MCF 10A (cell line): ENCODE measurements around the gene MANEA. TPM values are rescaled to one million over a fixed set of nuclear protein-coding genes. Genes with fewer than 3 reads are reported as not detected.
A peak's percentile ranks its signal among the peaks of the same experiment; 100 is the strongest.

Experiments used
- BruUV-seq: library from RNA; stranded (reverse); fragments of 400-500 nt; replicated peaks from 2 replicates; lab custom pipeline; 2021; lab: Mats Ljungman, UMichigan
- CTCF ChIA-PET: fragments of 300-600 bp; sonication (Branson Sonifier 250); formaldehyde crosslinking; extraction: SDS; loops from one replicate; lab custom pipeline; 2021; ENCODE audit warnings: antibody characterized with exemption, inconsistent platforms; lab: Yijun Ruan, JAX
- POLR2A ChIA-PET: fragments of 300-600, 350-650 bp; sonication (Branson Sonifier 250); formaldehyde crosslinking; extraction: SDS; loops from one replicate; lab custom pipeline; 2020; ENCODE audit warnings: antibody characterized with exemption, inconsistent platforms; lab: Yijun Ruan, JAX
- DNase-seq: peaks from one replicate; pipeline ENCODE4 v3.0.0-alpha.2; 2018; ENCODE audit not compliant: unreplicated experiment
- H3K27ac Mint-ChIP-seq: one replicate; pipeline ENCODE4 v1.8.0; 2022; ENCODE audit warnings: mild to moderate bottlenecking, low read depth, mixed read lengths; ENCODE audit not compliant: unreplicated experiment
- H3K27me3 Mint-ChIP-seq: one replicate; pipeline ENCODE4 v1.8.0; 2022; ENCODE audit warnings: mixed read lengths; ENCODE audit not compliant: insufficient read depth, unreplicated experiment
- H3K36me3 Mint-ChIP-seq: one replicate; pipeline ENCODE4 v1.8.0; 2022; ENCODE audit warnings: mild to moderate bottlenecking, moderate library complexity, mixed read lengths; ENCODE audit not compliant: insufficient read depth, unreplicated experiment
- H3K4me1 Mint-ChIP-seq: one replicate; pipeline ENCODE4 v1.8.0; 2022; ENCODE audit warnings: mixed read lengths; ENCODE audit not compliant: insufficient read depth, unreplicated experiment
- H3K4me3 Mint-ChIP-seq: one replicate; pipeline ENCODE4 v1.8.0; 2022; ENCODE audit warnings: mild to moderate bottlenecking, moderate library complexity, mixed read lengths; ENCODE audit not compliant: unreplicated experiment
- H3K9me3 Mint-ChIP-seq: one replicate; pipeline ENCODE4 v1.8.0; 2022; ENCODE audit warnings: mixed read lengths; ENCODE audit not compliant: unreplicated experiment
- CTCF ChIP-seq: fragments of 200-600 bp; IDR thresholded peaks from one replicate; pipeline ENCODE4 v1.8.0; 2022; ENCODE audit warnings: antibody characterized with exemption, mild to moderate bottlenecking; ENCODE audit not compliant: unreplicated experiment
- intact Hi-C: fragments of 100-400 bp; cut with micrococcal nuclease; formaldehyde crosslinking; loops from 2 replicates; pipeline ENCODE4 v1.14.1; 2022
- total RNA-seq: library from RNA; stranded (reverse); gene quantifications from 2 replicates; pipeline ENCODE4 v1.2.3, GENCODE V29; 2022

MANEA gene
- total RNA-seq, 1 experiment from 2014 or later = 4.6 TPM

DNA sequence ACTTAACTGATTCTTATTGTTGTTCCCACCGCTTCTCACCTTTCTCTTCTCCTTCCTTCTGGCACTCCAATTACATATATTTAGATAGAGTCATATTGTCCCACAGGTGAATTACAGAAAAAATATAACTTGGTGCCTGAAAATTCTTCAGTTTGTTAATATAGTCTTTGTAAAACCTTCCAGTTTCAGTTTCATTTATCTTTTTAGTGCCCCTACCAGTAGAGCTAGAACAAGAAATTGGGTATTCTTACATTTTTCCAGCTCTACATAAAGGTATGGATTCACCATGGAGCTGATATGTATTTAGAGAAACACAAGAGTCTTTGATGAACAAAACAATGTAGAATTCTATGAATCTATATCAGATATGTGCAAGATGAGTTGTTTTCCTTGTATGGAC lies 10.7 kb downstream of the MANEA start:
- CTCF ChIA-PET = interaction anchor here (0.6 kb wide), 1 partner anchor 342 kb away, joined by 3 read pairs; no protein-coding TSS in a partner anchor
- intact Hi-C loops = no loop called here
- POLR2A ChIA-PET = interaction anchor here (1.4 to 1.6 kb wide), 2 partner anchors 9 to 10 kb away, joined by 4 to 7 read pairs; partner anchors contain the start of gene MANEA
- Mint-ChIP-seq H3K27me3 (no peaks in the 10 kb centered on the region), H3K9me3 (no peaks in the 10 kb centered on the region), H3K36me3 (no peaks in the 10 kb centered on the region), H3K4me3 (no peak overlapping the region), H3K4me1 (peaks cover 8% of the 10 kb centered on the region), H3K27ac (no peak overlapping the region)
- DNase-seq = no peak
- no peak for TF ChIP-seq CTCF
- BruUV-seq = no TSS peak

DNA sequence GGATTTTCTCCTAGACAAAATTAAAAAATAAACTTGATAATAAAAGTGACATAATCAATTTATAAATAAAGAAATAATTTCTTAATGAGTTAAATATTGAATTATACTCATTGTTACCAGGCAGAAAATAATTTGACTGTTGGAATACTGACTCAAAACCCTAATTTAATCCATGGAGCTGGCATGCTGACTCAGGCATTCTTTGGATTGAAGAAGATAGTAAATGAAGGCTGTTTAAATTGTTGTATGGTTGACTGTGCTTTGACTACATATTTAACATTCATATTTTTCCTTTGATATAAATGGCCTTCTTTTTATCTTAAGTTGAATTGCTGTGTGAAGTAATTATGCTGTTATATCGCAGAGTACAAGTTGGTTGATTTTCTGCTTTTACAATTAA lies 11.7 kb downstream of the MANEA start:
- Mint-ChIP-seq H3K4me3 (no peak overlapping the region), H3K27ac (no peak overlapping the region), H3K4me1 (peaks cover 11% of the 10 kb centered on the region), H3K9me3 (no peaks in the 10 kb centered on the region), H3K27me3 (no peaks in the 10 kb centered on the region), H3K36me3 (no peaks in the 10 kb centered on the region)
- ChIA-PET CTCF (no interaction called here), POLR2A (interaction anchor here (1.4 kb wide), 1 partner anchor 11 kb away, joined by 7 read pairs; the partner anchor contains the start of gene MANEA)
- intact Hi-C loops = no loop called here
- TF ChIP-seq CTCF = no peak
- no TSS peak for BruUV-seq
- DNase-seq = no peak

DNA sequence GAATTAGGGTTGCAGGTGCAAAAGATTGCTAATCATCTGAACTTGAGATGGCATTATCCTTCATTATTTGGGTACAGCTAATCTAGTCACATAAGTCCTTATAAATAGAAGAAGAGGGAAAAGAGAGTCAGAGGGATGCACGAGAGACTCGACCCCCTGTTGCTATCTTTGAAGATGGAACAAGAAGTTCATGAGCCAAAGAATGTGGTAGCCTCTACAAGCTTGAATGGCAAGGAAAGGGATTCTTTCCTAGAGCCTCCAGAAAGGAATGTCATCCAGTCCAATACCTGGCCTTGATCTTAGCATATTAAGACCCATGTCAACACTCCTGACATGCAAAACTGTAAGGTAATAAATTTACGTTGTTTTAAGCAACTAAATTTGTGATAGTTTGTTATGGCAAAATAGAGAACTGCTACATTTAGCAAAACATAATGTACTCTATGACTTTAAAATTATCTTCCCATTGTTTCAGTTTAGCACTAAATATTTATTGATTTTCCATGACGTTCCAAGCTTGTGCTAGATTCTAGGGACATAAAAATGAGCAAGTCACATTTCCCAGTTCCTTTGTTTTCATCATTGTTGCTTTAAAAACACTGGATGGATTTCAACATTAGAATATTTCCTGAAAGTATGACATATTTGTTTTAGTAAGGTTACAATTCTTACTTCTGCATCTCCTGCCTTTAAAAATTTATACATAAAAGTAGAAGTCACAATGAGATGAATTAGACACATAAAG lies 12.7 kb downstream of the MANEA start:
- Mint-ChIP-seq H3K4me1 (peaks cover 11% of the 10 kb centered on the region), H3K27me3 (no peaks in the 10 kb centered on the region), H3K9me3 (no peaks in the 10 kb centered on the region), H3K4me3 (no peak overlapping the region), H3K27ac (no peak overlapping the region), H3K36me3 (no peaks in the 10 kb centered on the region)
- no peak for DNase-seq
- TF ChIP-seq CTCF = no peak
- BruUV-seq = no TSS peak
- ChIA-PET CTCF (interaction anchor here (0.6 kb wide), 1 partner anchor 16 kb away, joined by 3 read pairs; no protein-coding TSS in a partner anchor), POLR2A (interaction anchor here (1.0 to 1.5 kb wide), 2 partner anchors 9 to 12 kb away, joined by 4 read pairs; partner anchors contain the start of gene MANEA)
- intact Hi-C loops = no loop called here

DNA sequence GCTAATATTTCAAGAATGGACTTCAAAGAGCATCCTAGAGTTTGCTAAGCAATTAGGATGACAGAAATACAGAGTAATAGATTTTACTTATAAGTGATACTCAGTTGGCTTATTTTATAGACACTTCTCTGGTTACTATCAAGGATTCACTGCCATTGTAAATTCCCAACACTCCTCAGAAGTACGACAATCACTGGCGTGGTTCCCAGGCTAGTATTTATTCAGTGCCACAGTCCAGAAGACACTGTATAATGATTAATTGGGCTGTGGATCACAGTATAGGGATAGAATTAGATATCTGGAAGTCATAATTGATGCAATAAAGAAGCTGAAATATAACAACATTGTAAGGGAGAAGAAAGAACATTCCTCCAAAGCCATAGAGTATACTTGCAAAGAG lies 15.7 kb downstream of the MANEA start:
- H3K9me3 Mint-ChIP-seq = no peaks in the 10 kb centered on the region
- CTCF ChIA-PET = interaction anchor here (0.5 kb wide), 1 partner anchor 29 kb away, joined by 3 read pairs; no protein-coding TSS in a partner anchor
- no peaks in the 10 kb centered on the region for H3K36me3 Mint-ChIP-seq
- TF ChIP-seq CTCF = no peak
- H3K27ac Mint-ChIP-seq = no peak overlapping the region
- intact Hi-C loops = no loop called here
- H3K27me3 Mint-ChIP-seq = no peaks in the 10 kb centered on the region
- POLR2A ChIA-PET = no interaction called here
- no peak overlapping the region for H3K4me3 Mint-ChIP-seq
- H3K4me1 Mint-ChIP-seq = peaks cover 6% of the 10 kb centered on the region
- peak; percentile 10 for DNase-seq
- BruUV-seq = no TSS peak
